ENCODE results near the gene MAGIX.

MAGIX gene

GRCh38 chrX:49184294-49185281 is 22.0 kb downstream of the MAGIX start:
- FAIRE-seq = no peak

- FAIRE-seq = no peak
Measured at GRCh38 chrX:49186125-49187027, 23.8 kb downstream of the MAGIX start, which contains the start of gene PRICKLE3. TSS of gene PRICKLE3 (minus strand) at chrX:49186373. CDS start at chrX:49186297, 76 bp downstream.

- FAIRE-seq = no peak
Measured at GRCh38 chrX:49187028-49187394, 24.5 kb downstream of the MAGIX start.

- no peak for FAIRE-seq
Measured at GRCh38 chrX:49187526-49187925, 25.0 kb downstream of the MAGIX start.

- FAIRE-seq = no peak
Measured at GRCh38 chrX:49188468-49189076, 26.0 kb downstream of the MAGIX start.

GRCh38 chrX:49189606-49190005 is 27.0 kb downstream of the MAGIX start:
- FAIRE-seq = no peak

GRCh38 chrX:49190821-49191573 is 28.4 kb downstream of the MAGIX start:
- peak; percentile 99 for FAIRE-seq

- no peak for FAIRE-seq
Measured at GRCh38 chrX:49191574-49192011, 29.0 kb downstream of the MAGIX start.

GRCh38 chrX:49192722-49193328 is 30.3 kb downstream of the MAGIX start:
- FAIRE-seq = no peak

GRCh38 chrX:49193542-49193964 is 31.0 kb downstream of the MAGIX start:
- FAIRE-seq = no peak

GRCh38 chrX:49197543-49198087 is 35.1 kb downstream of the MAGIX start:
- FAIRE-seq = no peak

GRCh38 chrX:49198540-49199314 is 36.2 kb downstream of the MAGIX start:
- FAIRE-seq = no peak

GRCh38 chrX:49199315-49199595 is 36.7 kb downstream of the MAGIX start:
- no peak for FAIRE-seq

GRCh38 chrX:49199906-49200771 is 37.6 kb downstream of the MAGIX start, which contains the start of gene SYP:
TSS of gene SYP (minus strand) at chrX:49200193. CDS start at chrX:49200186, 7 bp downstream.
- no peak for FAIRE-seq

GRCh38 chrX:49202022-49202421 is 39.5 kb downstream of the MAGIX start:
- no peak for FAIRE-seq

- FAIRE-seq = no peak
Measured at GRCh38 chrX:49203536-49203935, 41.0 kb downstream of the MAGIX start.

- FAIRE-seq = no peak
Measured at GRCh38 chrX:49204017-49204416, 41.5 kb downstream of the MAGIX start.

- no peak for FAIRE-seq
Measured at GRCh38 chrX:49204709-49205108, 42.2 kb downstream of the MAGIX start.

GRCh38 chrX:49205443-49205842 is 42.9 kb downstream of the MAGIX start:
- no peak for FAIRE-seq

- FAIRE-seq = no peak
Measured at GRCh38 chrX:49206543-49206942, 44.0 kb downstream of the MAGIX start.

Data from endometrium (tissue), 2 donors.